ENCODE results near the gene EEA1. TPM values are rescaled to one million over a fixed set of nuclear protein-coding genes. Genes with fewer than 3 reads are reported as not detected.

Gene EEA1
- total and polyA plus RNA-seq, 8 donors: 1.8 to 15.3 (median 8.0) TPM

GRCh38 chr12:92879698-92880322 is 49.3 kb downstream of the EEA1 start:
- no peaks in the 10 kb centered on the region for H3K4me1 ChIP-seq
- H3K9me3 ChIP-seq: no peaks in the 10 kb centered on the region
- WGBS, 2 donors: 83% methylated on average over 2 of the region's 2 CpGs
- intact Hi-C loops (cut with DNase I): no loop called here
- no peak for DNase-seq
- TF ChIP-seq CTCF (IDR thresholded peaks at IDR 0.05): no peak
- H3K36me3 ChIP-seq: peaks cover 0 to 5% (median 0%) of the 10 kb centered on the region in 3 donors
- no peaks in the 10 kb centered on the region for H3K27me3 ChIP-seq
- no peak for ATAC-seq
- FAIRE-seq: no peak
- no peak overlapping the region for H3K4me3 ChIP-seq
- H3K27ac ChIP-seq: no peak overlapping the region

- no peak for FAIRE-seq
- ATAC-seq: no peak
- Histone ChIP-seq H3K4me3 (no peak overlapping the region), H3K9me3 (no peaks in the 10 kb centered on the region), H3K27ac (no peak overlapping the region), H3K27me3 (no peaks in the 10 kb centered on the region), H3K4me1 (no peaks in the 10 kb centered on the region), H3K36me3 (peaks cover 0 to under 1% (median 0%) of the 10 kb centered on the region in 3 donors)
- 98 to 100% methylated on average over 1 of the region's 1 CpG for WGBS, 2 donors
- no peak for TF ChIP-seq CTCF (IDR thresholded peaks at IDR 0.05)
- intact Hi-C loops (cut with DNase I): no loop called here
- no peak for DNase-seq
These were observed 51.2 kb downstream of the EEA1 start for GRCh38 chr12:92877904-92878303.

- ATAC-seq (no peak), DNase-seq (no peak), FAIRE-seq (no peak)
- no peaks in the 10 kb centered on the region for H3K36me3 ChIP-seq
- no peaks in the 10 kb centered on the region for H3K27me3 ChIP-seq
- no peaks in the 10 kb centered on the region for H3K4me1 ChIP-seq
- 72 to 73% methylated on average over 3 of the region's 3 CpGs for WGBS, 2 donors
- intact Hi-C loops (cut with DNase I): no loop called here
- H3K27ac ChIP-seq: no peak overlapping the region
- no peaks in the 10 kb centered on the region for H3K9me3 ChIP-seq
- no peak overlapping the region for H3K4me3 ChIP-seq
- no peak for TF ChIP-seq CTCF (IDR thresholded peaks at IDR 0.05)
These were observed 52.6 kb downstream of the EEA1 start for GRCh38 chr12:92876496-92876895.

GRCh38 chr12:92871116-92871515 is 58.0 kb downstream of the EEA1 start:
- DNase-seq (no peak), ATAC-seq (no peak), FAIRE-seq (no peak)
- no peaks in the 10 kb centered on the region for H3K9me3 ChIP-seq
- no peaks in the 10 kb centered on the region for H3K4me1 ChIP-seq
- intact Hi-C loops (cut with DNase I): no loop called here
- 65 to 70% methylated on average over 3 of the region's 3 CpGs for WGBS, 2 donors
- TF ChIP-seq CTCF (IDR thresholded peaks at IDR 0.05): no peak
- no peak overlapping the region for H3K27ac ChIP-seq
- no peak overlapping the region for H3K4me3 ChIP-seq
- H3K36me3 ChIP-seq: no peaks in the 10 kb centered on the region
- H3K27me3 ChIP-seq: no peaks in the 10 kb centered on the region

- WGBS, 2 donors: 96 to 100% methylated on average over 2 of the region's 2 CpGs
- Histone ChIP-seq H3K4me3 (no peak overlapping the region), H3K27ac (no peak overlapping the region), H3K4me1 (no peaks in the 10 kb centered on the region), H3K27me3 (no peaks in the 10 kb centered on the region), H3K36me3 (no peaks in the 10 kb centered on the region), H3K9me3 (no peaks in the 10 kb centered on the region)
- DNase-seq (no peak), ATAC-seq (no peak), FAIRE-seq (no peak)
- no peak for TF ChIP-seq CTCF (IDR thresholded peaks at IDR 0.05)
- intact Hi-C loops (cut with DNase I): no loop called here
These were observed 62.7 kb downstream of the EEA1 start for GRCh38 chr12:92866418-92866817.
